GM08714 (cell line): ENCODE data around the gene GET3.

ENCODE experiments used
- H3K4me3 ChIP-seq: fragments of 200-500 bp; sonication (Bioruptor generic); 2 replicates; pipeline ENCODE4 v1.5.1; 2014; ENCODE audit warnings: mild to moderate bottlenecking, low read length, inconsistent platforms
- ZNF274 ChIP-seq: IDR thresholded peaks from 2 replicates; pipeline ENCODE4 v1.6.1; 2012; ENCODE audit warnings: mild to moderate bottlenecking, low read depth, low read length

The GET3 gene

GRCh38 chr19:12785431-12786031, 48.2 kb downstream of the GET3 start:
- H3K4me3 ChIP-seq: no peak overlapping the region
- no peak for TF ChIP-seq ZNF274

DNA sequence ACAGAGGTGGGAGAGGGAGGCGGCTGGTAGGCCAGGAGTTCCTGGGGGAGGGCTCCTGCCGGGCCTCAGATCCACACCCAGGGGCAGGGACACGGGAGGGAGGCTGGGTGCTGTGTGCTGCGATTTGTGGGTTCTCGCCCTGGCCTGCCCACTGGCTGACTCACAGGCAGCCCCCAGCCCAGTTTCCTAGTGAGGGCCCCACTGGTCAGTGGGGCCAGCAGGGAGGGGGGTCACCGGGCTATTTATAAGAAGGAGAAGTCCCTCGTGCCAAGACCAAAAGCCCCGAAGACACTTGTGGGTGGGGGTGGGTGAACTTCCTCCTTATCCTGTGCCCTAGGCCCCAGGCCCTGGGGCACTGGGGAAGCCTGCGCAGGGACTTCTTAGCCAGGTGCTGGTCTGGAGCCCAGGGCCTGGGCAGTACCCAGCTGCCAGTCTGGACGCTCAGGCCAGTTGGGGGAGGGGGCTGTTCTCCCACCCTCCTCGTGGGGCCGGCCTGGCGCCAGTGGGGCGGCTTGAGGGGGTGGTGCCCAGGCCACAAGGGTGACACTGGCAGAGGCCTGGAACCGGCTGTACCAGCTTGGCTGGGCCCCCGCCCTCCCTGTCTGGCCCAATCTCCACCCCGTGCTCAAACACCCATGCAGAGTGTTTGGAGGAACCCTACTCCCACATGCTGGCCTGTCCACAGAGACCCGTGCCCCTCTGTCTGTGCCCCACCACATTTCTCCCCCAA, 49.0 kb downstream of the GET3 start:
- H3K4me3 ChIP-seq: no peak overlapping the region
- TF ChIP-seq ZNF274: no peak

DNA sequence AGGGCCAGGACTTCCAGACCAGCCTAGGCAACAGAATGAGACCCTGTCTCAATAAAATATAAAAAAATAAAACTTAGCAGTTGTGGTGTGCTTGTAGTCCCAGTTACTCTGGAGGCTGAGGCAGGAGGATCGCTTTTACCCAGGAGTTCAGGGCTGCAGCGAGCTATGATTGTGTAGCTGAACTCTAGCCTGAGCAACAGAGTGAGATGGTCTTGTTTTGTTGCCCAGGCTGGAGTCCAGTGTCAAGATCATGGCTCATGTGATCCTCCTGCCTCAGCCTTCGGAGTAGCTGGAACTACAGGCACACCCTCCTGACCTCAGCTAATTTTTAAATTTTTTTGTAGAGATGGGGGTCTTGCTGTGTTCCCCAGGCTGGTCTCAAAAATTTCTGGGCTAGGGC, 49.7 kb downstream of the GET3 start:
- TF ChIP-seq ZNF274: no peak
- H3K4me3 ChIP-seq: no peak overlapping the region

DNA sequence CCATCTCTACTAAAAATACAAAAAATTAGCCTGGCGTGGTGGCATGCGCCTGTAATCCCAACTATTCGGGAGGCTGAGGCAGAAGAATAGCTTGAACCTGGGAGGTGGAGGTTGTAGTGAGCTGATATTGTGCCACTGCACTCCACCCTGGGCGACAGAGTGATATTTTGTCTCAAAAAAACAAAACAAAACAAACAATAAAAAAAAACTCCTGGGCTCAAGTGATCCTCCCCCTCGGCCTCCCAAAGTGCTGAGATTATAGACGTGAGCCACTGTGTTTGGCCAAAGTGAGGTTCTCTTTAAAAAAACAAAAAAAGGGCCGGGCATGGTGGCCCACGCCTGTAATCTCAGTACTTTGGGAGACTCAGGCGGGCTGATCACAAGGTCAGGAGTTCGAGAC, 50.2 kb downstream of the GET3 start:
- no peak overlapping the region for H3K4me3 ChIP-seq
- no peak for TF ChIP-seq ZNF274

- H3K4me3 ChIP-seq: peak overlapping the region; percentile 51; the same call in 1 of the 2 replicates
- TF ChIP-seq ZNF274: no peak
Observed at GRCh38 chr19:12788042-12788681, 50.9 kb downstream of the GET3 start.

- H3K4me3 ChIP-seq: peak overlapping the region; percentile 51; the same call in 1 of the 2 replicates
- TF ChIP-seq ZNF274: no peak
Observed at GRCh38 chr19:12788682-12789097, 51.4 kb downstream of the GET3 start.

DNA sequence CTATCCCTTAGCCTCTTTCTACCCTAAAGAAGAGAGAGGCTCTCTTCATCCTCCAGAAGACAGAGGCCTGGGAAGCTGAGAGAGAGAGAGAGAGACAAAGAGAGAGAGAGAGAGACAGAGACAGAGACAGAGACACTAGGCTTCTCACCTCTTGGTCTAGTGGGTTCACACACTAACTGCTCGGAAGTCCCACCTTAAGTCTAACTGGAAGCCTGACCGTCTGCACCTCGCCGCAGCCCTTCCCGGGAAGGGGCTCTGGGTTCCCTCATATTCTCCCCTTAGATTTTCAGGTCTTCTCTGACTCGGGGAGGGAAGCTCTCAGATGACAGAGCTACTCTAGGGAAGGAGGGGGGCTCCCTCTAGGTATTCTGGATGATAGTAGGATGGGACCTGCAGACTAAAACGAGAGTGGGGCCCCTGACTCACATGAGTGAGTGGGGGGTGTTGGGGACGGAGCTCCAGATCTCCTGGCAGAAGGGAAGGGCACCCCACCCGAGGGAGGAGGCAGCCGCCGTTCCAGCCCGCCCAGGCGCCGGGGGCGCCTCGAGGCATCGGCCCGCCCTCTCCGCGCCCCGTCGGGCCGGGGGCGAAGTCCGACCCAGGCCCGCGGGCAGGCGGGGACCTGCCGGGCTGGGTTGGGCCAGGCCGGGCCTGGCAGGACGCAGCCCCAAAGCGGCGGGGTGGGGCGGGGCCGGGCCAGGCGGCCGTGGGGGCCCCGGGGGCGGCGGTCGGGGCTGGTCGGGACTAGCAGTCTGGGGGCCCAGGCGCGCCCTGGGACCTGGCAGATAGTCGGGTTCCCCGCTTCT, 52.0 kb downstream of the GET3 start:
- H3K4me3 ChIP-seq: peak overlapping the region; percentile 51; the same call in 1 of the 2 replicates
- TF ChIP-seq ZNF274: no peak

GRCh38 chr19:12789904-12790619, 52.8 kb downstream of the GET3 start:
- no peak for TF ChIP-seq ZNF274
- H3K4me3 ChIP-seq: peak overlapping the region; percentile 31; the same call in 1 of the 2 replicates

- no peak for TF ChIP-seq ZNF274
- peak overlapping the region; percentile 31; the same call in 1 of the 2 replicates for H3K4me3 ChIP-seq
Observed at GRCh38 chr19:12790628-12791344, 53.5 kb downstream of the GET3 start.

DNA sequence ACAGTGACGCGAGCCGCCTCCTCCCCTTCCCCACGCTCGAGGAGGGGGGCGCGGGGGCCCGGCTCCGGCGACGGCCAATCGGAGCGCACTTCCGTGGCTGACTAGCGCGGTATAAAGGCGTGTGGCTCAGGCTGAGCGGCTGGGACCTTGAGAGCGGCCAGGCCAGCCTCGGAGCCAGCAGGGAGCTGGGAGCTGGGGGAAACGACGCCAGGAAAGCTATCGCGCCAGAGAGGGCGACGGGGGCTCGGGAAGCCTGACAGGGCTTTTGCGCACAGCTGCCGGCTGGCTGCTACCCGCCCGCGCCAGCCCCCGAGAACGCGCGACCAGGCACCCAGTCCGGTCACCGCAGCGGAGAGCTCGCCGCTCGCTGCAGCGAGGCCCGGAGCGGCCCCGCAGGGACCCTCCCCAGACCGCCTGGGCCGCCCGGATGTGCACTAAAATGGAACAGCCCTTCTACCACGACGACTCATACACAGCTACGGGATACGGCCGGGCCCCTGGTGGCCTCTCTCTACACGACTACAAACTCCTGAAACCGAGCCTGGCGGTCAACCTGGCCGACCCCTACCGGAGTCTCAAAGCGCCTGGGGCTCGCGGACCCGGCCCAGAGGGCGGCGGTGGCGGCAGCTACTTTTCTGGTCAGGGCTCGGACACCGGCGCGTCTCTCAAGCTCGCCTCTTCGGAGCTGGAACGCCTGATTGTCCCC, 54.2 kb downstream of the GET3 start, which contains the start of gene JUNB:
Gene JUNB, plus strand, starts transcription at position 142 of the 706 bp plus-strand sequence. Its CDS starts 286 bp downstream, at position 428.
- TF ChIP-seq ZNF274: no peak
- peak within 1 kb of the TSS; percentile 85 for H3K4me3 ChIP-seq

DNA sequence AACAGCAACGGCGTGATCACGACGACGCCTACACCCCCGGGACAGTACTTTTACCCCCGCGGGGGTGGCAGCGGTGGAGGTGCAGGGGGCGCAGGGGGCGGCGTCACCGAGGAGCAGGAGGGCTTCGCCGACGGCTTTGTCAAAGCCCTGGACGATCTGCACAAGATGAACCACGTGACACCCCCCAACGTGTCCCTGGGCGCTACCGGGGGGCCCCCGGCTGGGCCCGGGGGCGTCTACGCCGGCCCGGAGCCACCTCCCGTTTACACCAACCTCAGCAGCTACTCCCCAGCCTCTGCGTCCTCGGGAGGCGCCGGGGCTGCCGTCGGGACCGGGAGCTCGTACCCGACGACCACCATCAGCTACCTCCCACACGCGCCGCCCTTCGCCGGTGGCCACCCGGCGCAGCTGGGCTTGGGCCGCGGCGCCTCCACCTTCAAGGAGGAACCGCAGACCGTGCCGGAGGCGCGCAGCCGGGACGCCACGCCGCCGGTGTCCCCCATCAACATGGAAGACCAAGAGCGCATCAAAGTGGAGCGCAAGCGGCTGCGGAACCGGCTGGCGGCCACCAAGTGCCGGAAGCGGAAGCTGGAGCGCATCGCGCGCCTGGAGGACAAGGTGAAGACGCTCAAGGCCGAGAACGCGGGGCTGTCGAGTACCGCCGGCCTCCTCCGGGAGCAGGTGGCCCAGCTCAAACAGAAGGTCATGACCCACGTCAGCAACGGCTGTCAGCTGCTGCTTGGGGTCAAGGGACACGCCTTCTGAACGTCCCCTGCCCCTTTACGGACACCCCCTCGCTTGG, 55.0 kb downstream of the GET3 start:
- no peak for TF ChIP-seq ZNF274
- peak overlapping the region; percentile 85 for H3K4me3 ChIP-seq
